PC-9 (cell line): ENCODE results near the gene GNB1.

Experiments used
- CTCF ChIP-seq: fragments of 200-600 bp; sonication (generic); conservative IDR thresholded peaks from 2 replicates; pipeline ENCODE4 v1.6.1; 2017; ENCODE audit warnings: mixed run types, antibody characterized with exemption, mild to moderate bottlenecking, moderate library complexity
- EZH2 ChIP-seq: fragments of 200-600 bp; sonication (generic); IDR thresholded peaks from 2 replicates; pipeline ENCODE4 v1.8.0; 2017; ENCODE audit warnings: antibody characterized with exemption, low read depth

DNA sequence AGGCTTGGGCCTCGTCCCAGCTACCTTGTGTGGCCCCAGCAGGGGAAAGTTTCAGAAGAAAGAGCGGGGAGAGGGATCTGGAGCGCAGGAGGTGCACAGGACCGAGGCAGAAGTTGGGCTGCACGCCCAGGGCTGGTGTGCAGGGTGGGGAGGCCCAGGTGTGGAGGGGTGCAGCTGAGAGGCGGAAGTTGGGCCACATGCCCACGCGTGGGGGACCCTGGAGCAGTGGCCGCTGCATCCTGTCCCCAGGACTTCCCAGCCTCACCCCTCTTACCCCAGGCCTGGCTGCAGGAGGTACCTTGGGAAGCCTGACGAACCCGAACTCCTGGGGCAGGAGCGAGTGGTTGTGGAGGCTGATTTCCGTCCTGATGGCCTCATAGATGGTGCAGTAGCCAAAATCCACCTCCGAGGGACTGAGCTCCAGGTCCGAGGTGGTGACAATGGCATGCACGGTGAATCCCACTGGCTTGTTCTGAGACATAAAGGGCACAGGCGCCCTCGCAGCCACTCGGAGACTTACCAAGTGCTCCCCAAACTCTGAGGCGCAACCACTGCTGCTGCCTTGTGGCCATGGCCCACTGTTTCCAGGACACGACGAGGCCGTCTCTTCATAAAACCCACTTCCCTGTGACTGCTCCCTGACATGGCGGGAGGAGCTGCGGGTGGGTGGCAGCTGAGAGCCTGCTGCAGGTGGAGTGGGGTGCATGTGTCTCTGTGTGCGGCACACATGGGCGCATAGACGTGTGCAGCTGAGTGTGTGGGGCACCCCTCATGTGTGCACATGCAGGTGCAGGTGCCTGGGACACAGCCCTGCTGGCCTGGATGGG is 48.6 kb upstream of the GNB1 start:
- TF ChIP-seq EZH2 (no peak), CTCF (no peak)
